Lung (tissue), 12 donors: ENCODE measurements around the gene PTGDR. TPM values are rescaled to one million over a fixed set of nuclear protein-coding genes. Genes with fewer than 3 reads are reported as not detected.

Source experiments
- ATAC-seq: fragments of 200-7000 bp; cut with Tn5 transposase; one replicate; pipeline ENCODE4 v1.9.1; 2020; ENCODE audit warnings: moderate number of reproducible peaks; ENCODE audit not compliant: insufficient read depth, low FRiP score
- DNase-seq, 3 donors: peaks; one replicate each; pipeline ENCODE4 v3.0.0-alpha.2; 2013 to 2017
- H3K27ac ChIP-seq, 2 donors: one replicate each; pipeline ENCODE4 v1.5.1; 2013; ENCODE audit warnings: mild to moderate bottlenecking in 2 of 2, moderate library complexity in 2 of 2, control low read depth in 1 of 2, inconsistent platforms in 1 of 2, low read depth in 1 of 2, low read length in 1 of 2
- H3K27me3 ChIP-seq, 3 donors: one replicate each; pipeline ENCODE4 v1.5.1; 2013; ENCODE audit warnings: low read length in 2 of 3; ENCODE audit not compliant: control insufficient read depth in 3 of 3, insufficient read depth in 3 of 3
- H3K36me3 ChIP-seq, 4 donors: one replicate each; pipeline ENCODE4 v1.5.1; 2013; ENCODE audit warnings: low read length in 4 of 4, mild to moderate bottlenecking in 1 of 4, moderate library complexity in 1 of 4; ENCODE audit not compliant: control insufficient read depth in 4 of 4, insufficient read depth in 4 of 4
- H3K4me1 ChIP-seq, 5 donors: one replicate each; pipeline ENCODE4 v1.5.1; 2013; ENCODE audit warnings: low read length in 5 of 5, mild to moderate bottlenecking in 2 of 5, moderate library complexity in 1 of 5; ENCODE audit not compliant: control insufficient read depth in 5 of 5, insufficient read depth in 5 of 5
- H3K4me3 ChIP-seq: one replicate; pipeline ENCODE4 v1.5.1; 2013; ENCODE audit warnings: mild to moderate bottlenecking, control low read depth, moderate library complexity
- H3K9ac ChIP-seq, 2 donors: one replicate each; pipeline ENCODE4 v1.5.1; 2013; ENCODE audit warnings: low read length in 2 of 2, control low read depth in 1 of 2; ENCODE audit not compliant: insufficient read depth in 1 of 2
- H3K9me3 ChIP-seq, 4 donors: one replicate each; pipeline ENCODE4 v1.5.1; 2013; ENCODE audit warnings: low read length in 3 of 4, mild to moderate bottlenecking in 1 of 4, moderate library complexity in 1 of 4; ENCODE audit not compliant: control insufficient read depth in 4 of 4, insufficient read depth in 3 of 4
- CTCF ChIP-seq: IDR thresholded peaks from 2 replicates; pipeline ENCODE4 v1.5.1; 2012; ENCODE audit warnings: mild to moderate bottlenecking; ENCODE audit errors: control extremely low read depth, extremely low read depth
- WGBS, 2 donors: extraction: QIAGEN DNeasy Blood & Tissue Kit; methylation state at CpG; one replicate each; pipeline ENCODE4 v1.1.7; 2013; 5-methylcytosine and 5-hydroxymethylcytosine counted together
- polyA plus RNA-seq, 2 donors: library from polyadenylated mRNA; stranded (reverse); fragments of 200-250 nt; gene quantifications; one replicate each; pipeline ENCODE4 v1.2.1, GENCODE V29; 2013
- total RNA-seq, 2 donors: library from RNA; depleted of rRNA in 1 of 2; stranded (reverse); fragments of >200 nt in 1 of 2; gene quantifications; one replicate each; pipeline ENCODE4 v1.2.1, GENCODE V29; 2014 to 2021
- donor health status: control.
- donor health status: control.
- donor health status: Bipolar disorder and iron deficiency.
- donor health status: healthy.
- donor health status: DM: yes; HTN: yes; CAD: no.

Gene PTGDR
- total and polyA plus RNA-seq, 4 donors = 0.31 to 1.7 (median 0.70) TPM

DNA sequence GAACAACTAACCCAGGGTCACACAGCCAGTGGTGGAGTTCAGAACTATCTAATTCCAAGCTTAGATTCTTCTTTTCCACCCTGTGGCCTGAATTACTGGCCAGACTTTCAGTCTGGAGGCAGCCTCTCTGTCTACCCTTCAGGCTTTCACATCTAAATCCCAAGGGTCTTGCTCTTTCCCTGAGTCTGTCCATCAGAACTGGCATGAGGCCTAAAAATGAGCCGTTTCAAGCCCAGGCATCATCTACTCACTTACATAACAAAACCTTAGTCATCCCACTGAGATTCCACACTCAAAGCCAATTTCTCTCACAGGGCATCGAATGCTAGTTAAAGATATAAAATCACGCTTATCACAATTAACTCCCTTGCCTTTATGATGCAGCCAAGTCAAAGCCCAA, 1.3 kb upstream of the PTGDR start:
- no peak for TF ChIP-seq CTCF
- Histone ChIP-seq H3K27me3 (peaks cover 5 to 52% (median 44%) of the 10 kb centered on the region in 3 donors), H3K9ac (no peak overlapping the region), H3K27ac (no peak overlapping the region), H3K4me3 (no peak overlapping the region), H3K4me1 (peaks cover 0 to 16% (median 12%) of the 10 kb centered on the region in 5 donors), H3K36me3 (no peaks in the 10 kb centered on the region), H3K9me3 (no peaks in the 10 kb centered on the region)
- DNase-seq (no peak), ATAC-seq (no peak)
- WGBS, 2 donors = 74 to 78% methylated on average over 3 of the region's 3 CpGs

DNA sequence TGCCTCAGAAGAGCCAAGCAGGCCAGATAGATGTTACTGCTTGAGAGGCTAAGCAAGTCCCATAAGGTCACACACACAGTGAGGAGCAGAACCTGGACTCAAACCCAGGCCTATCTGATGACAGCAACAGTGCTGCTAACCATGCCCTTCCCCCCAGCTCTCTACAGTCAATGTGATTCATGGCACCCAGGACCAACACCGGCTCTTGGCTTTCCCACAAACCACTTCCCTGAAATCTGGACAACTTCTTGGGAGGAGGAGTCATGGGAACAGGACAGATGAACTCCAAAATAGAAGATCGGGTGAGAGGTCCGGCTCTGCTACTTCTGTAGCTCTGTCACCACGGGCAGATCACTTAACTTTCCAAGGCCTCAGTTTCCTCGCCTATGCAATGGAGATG, 716 bp upstream of the PTGDR start:
- Histone ChIP-seq H3K27me3 (peaks cover 5 to 54% (median 44%) of the 10 kb centered on the region in 3 donors), H3K9ac (no peak overlapping the region), H3K4me1 (peaks cover 0 to 16% (median 12%) of the 10 kb centered on the region in 5 donors), H3K4me3 (no peak overlapping the region), H3K27ac (no peak overlapping the region), H3K36me3 (no peaks in the 10 kb centered on the region), H3K9me3 (no peaks in the 10 kb centered on the region)
- 69 to 70% methylated on average over 5 of the region's 5 CpGs for WGBS, 2 donors
- DNase-seq = no peak
- TF ChIP-seq CTCF = no peak
- no peak for ATAC-seq

DNA sequence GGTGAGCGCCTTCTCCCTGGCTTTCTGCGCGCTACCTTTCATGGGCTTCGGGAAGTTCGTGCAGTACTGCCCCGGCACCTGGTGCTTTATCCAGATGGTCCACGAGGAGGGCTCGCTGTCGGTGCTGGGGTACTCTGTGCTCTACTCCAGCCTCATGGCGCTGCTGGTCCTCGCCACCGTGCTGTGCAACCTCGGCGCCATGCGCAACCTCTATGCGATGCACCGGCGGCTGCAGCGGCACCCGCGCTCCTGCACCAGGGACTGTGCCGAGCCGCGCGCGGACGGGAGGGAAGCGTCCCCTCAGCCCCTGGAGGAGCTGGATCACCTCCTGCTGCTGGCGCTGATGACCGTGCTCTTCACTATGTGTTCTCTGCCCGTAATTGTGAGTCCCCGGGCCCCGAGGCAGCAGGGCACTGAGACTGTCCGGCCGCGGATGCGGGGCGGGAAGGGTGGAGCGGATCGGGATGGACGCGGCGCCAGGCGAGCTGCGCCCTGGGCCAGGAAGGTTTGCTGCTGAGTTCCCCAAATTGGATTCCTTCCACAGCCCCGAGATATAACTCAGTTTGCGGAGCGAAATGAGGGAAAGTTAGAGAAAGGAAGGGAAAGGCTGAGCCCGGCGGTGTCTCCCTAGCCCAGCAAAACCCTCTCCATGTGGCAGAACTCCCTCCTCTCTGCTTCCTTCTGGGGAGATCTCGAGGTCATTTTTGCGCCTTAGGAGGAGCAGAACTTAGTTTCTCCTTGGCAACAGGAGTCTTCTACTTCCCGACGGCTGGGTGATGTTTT, 972 bp downstream of the PTGDR start:
- Histone ChIP-seq H3K36me3 (no peaks in the 10 kb centered on the region), H3K9ac (no peak overlapping the region), H3K4me3 (no peak overlapping the region), H3K4me1 (peaks cover 0 to 16% (median 12%) of the 10 kb centered on the region in 5 donors), H3K27ac (no peak overlapping the region), H3K9me3 (no peaks in the 10 kb centered on the region), H3K27me3 (peaks cover 5 to 54% (median 45%) of the 10 kb centered on the region in 3 donors)
- DNase-seq (peak; percentile 18 to 24 (median 21)), ATAC-seq (no peak)
- 2 to 3% methylated on average over 54 of the region's 54 CpGs for WGBS, 2 donors
- no peak for TF ChIP-seq CTCF
